GM21526 (cell line): ENCODE measurements around the gene RPL27.
"Not testable (repeated sequence)": the region's sequence is repeated elsewhere in the genome, so short reads cannot be mapped to it uniquely, and the experiment has no call there.

Experiments
- ATAC-seq: cut with Tn5 transposase; IDR thresholded peaks from one replicate; pipeline ENCODE4 v1.9.1; 2021; ENCODE audit warnings: moderate library complexity; ENCODE audit not compliant: unreplicated experiment, low FRiP score

RPL27 gene

GRCh38 chr17:42992872-42993271, 5.3 kb upstream of the RPL27 start:
- no peak for ATAC-seq

- not testable (repeated sequence) for ATAC-seq
Measured at GRCh38 chr17:42993913-42994312, 4.3 kb upstream of the RPL27 start.

DNA sequence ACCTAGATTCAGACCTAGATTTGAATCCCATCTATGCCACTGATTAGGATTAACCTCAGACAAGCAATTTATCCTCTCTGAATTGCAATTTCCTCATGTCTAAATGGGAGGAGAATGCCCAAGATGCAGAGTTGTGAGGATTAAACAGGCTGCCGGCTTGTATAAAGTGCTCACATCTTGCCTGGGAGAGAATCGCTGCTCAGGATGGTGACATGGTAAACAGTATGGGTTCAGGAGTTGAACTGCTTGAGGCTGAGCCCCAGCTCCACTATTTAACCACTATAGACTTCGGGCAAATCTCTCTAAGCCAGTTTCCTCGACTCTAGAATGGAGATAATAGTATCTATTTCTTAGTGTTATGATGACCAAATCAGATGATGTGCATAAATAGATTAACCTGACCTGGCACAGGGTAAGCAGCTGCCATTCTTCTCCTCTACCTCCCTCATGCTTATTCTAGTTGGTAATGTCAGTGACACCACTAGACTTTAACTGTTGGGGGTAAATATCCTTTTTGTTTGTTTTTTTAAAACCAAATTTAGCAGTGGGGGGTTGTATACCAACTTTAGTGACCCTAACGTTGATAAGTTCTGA, 732 bp upstream of the RPL27 start:
- ATAC-seq: no peak

DNA sequence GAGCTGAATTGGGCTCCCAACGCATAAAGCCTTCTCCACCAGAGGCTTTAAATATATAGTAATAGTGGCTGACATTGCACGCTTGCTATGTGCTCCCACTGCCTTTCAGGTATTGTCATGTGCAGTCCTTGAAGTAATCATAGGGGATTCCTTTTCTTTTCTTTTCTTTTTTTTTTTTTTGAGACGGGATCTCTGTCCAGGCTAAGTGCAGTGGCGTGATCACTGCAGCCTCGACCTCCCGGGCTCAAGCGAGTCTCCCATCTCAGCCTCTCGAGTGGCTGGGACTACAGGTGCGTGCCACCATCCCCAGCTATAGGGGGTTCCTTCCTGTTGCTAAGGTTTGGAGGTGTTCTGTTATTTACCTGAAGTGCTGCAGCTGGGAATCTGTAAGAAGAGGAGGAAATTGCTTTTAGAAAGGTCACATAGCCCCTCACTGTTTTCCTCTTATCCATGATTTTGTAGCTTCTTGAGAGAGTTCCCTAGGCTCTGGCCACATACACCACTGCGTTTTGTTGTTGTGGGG, 845 bp downstream of the RPL27 start:
- ATAC-seq: no peak

GRCh38 chr17:43000894-43001293, 2.7 kb downstream of the RPL27 start:
- ATAC-seq: not testable (repeated sequence)

- no peak for ATAC-seq
Measured at GRCh38 chr17:43003542-43004172, 5.4 kb downstream of the RPL27 start.

- ATAC-seq: peak; percentile 69
Measured at GRCh38 chr17:43006639-43007551, 8.7 kb downstream of the RPL27 start, which contains the start of gene IFI35. Gene IFI35 (plus strand): TSS chr17:43006784. CDS start chr17:43006948, 164 bp downstream.

DNA sequence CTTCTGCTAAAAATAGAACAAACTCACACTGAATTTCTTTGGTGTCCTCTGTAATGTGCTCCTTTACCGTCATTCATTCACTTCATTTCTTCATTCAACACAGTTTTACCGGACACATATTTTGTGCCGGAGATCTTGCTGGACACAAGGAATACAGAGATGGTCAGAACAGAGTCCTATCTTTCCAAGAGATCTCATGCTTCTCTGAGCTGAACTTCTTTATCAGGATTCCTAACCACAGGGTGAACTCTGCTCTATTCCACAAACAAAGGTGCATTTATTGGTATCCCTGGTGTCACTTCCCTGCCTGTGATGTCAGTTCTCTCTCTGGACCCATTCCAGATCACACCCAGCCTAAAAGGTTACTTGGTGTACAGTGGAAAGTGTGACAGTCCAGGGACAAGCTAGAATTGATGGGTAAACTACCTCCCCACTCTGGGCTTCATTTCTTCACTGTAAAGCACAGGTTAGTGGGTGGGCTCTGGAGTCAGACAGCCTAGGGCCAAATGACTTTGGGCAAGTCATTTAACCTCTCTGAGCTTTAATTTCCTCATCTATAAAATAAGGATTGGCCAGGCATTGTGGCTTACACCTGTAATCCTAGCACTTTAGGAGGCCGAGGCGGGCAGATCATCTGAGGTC, 12.6 kb downstream of the RPL27 start:
- ATAC-seq: no peak

GRCh38 chr17:43011728-43012472, 13.7 kb downstream of the RPL27 start:
- ATAC-seq: no peak

DNA sequence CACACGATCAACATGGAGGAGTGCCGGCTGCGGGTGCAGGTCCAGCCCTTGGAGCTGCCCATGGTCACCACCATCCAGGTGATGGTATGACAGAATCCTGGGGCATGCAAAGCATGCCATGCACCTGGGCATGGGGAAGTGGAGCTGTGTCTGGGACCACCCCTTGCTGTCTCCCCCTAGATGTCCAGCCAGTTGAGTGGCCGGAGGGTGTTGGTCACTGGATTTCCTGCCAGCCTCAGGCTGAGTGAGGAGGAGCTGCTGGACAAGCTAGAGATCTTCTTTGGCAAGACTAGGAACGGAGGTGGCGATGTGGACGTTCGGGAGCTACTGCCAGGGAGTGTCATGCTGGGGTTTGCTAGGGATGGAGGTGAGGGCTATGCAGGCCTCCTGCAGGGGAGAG, 15.1 kb downstream of the RPL27 start:
- no peak for ATAC-seq

GRCh38 chr17:43014020-43014648, 15.9 kb downstream of the RPL27 start:
- ATAC-seq: no peak

- no peak for ATAC-seq
Measured at GRCh38 chr17:43014649-43015542, 16.7 kb downstream of the RPL27 start.

- ATAC-seq: no peak
Measured at GRCh38 chr17:43015579-43015978, 17.4 kb downstream of the RPL27 start.

GRCh38 chr17:43016216-43016615, 18.0 kb downstream of the RPL27 start:
- ATAC-seq: no peak

- no peak for ATAC-seq
Measured at GRCh38 chr17:43018008-43018853, 20.0 kb downstream of the RPL27 start.

GRCh38 chr17:43018932-43019331, 20.7 kb downstream of the RPL27 start:
- ATAC-seq: no peak

GRCh38 chr17:43019418-43019817, 21.2 kb downstream of the RPL27 start:
- no peak for ATAC-seq
